GM11168 (cell line): ENCODE measurements around the gene PTTG1IP2.

Experiments
- in situ Hi-C: fragments of 300-500 bp; cut with MboI; formaldehyde crosslinking; loops from one replicate; pipeline ENCODE4 v1.12.0; 2022; ENCODE audit warnings: low sequenced_read_pairs; ENCODE audit not compliant: unreplicated experiment

The PTTG1IP2 gene

DNA sequence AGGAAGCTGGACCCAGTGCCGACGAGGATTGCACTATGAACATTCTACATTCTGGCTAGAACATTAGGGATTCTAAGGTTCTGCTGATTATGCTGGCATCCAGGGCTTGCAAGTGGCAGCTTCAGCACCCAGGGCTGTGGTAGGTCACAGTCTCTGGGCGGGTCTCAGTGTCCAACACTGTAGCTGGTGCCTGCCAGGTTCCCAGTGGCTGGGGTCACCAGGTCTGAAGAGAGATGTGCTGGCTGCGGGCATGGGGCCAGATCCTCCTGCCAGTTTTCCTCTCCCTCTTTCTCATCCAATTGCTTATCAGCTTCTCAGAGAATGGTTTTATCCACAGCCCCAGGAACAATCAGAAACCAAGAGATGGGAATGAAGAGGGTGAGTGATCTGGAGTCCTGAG, at the start of gene PTTG1IP2:
Gene PTTG1IP2 (plus strand): TSS at position 86 of the 400 bp plus-strand sequence. CDS start 148 bp downstream, at position 234.
- in situ Hi-C loops = loop anchor here (25.0 kb wide), 1 partner anchor 168 kb away; no protein-coding TSS in a partner anchor

GRCh38 chr7:90421651-90422050, 47.8 kb upstream of the PTTG1IP2 start:
- in situ Hi-C loops = no loop called here

- in situ Hi-C loops = no loop called here
Measured at GRCh38 chr7:90424720-90425119, 44.7 kb upstream of the PTTG1IP2 start.

- in situ Hi-C loops = no loop called here
Measured at GRCh38 chr7:90425376-90425775, 44.1 kb upstream of the PTTG1IP2 start.

GRCh38 chr7:90430614-90431460, 38.6 kb upstream of the PTTG1IP2 start:
- in situ Hi-C loops = loop anchor here (10.0 kb wide), 2 partner anchors 126 to 266 kb away; no protein-coding TSS in a partner anchor

- in situ Hi-C loops = loop anchor here (10.0 kb wide), 2 partner anchors 128 to 268 kb away; no protein-coding TSS in a partner anchor
Measured at GRCh38 chr7:90432752-90433151, 36.7 kb upstream of the PTTG1IP2 start.

- in situ Hi-C loops = loop anchor here (10.0 kb wide), 2 partner anchors 128 to 268 kb away; no protein-coding TSS in a partner anchor
Measured at GRCh38 chr7:90433221-90433620, 36.2 kb upstream of the PTTG1IP2 start.

- in situ Hi-C loops = no loop called here
Measured at GRCh38 chr7:90445633-90446032, 23.8 kb upstream of the PTTG1IP2 start.

DNA sequence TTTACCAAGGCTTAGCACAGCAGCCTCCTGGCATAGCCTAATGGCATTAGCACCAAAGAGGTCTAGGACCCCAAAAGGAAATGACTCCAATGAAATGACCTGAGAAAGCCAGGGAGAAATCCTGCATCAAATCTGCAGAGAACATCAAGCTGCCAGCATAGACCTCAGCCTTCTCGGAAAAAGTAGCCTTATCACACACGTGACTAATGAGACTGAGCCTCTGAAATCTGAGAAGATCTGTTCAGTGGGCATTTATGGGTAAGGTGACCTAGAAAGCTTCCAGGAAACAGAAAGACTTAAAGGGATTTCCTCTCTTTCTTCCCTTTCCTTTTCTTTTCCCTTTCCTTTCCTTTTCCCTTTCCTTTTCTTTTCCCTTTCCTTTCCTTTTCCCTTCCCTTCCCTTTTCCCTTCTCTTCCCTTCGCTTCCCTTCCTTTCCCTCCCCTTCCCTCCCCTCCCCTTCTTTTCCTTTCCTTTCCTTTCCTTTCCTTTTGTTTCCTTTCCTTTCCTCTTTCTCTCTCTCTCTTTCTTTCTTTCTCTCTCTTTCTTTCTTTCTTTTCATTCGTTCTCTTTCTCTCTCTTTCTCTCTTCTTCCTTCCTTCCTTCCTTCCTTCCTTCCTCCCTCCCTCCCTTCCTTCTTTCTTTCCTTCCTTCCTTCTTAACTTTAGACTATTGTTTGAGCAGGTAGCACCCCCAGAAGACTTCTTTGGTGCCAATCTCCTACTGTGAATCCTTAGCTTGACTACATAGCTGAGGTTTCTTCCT, 23.1 kb upstream of the PTTG1IP2 start:
- in situ Hi-C loops = no loop called here

- in situ Hi-C loops = loop anchor here (25.0 kb wide), 1 partner anchor 184 kb away; no protein-coding TSS in a partner anchor
Measured at GRCh38 chr7:90453259-90453891, 16.1 kb upstream of the PTTG1IP2 start.

GRCh38 chr7:90453931-90454330, 15.5 kb upstream of the PTTG1IP2 start:
- in situ Hi-C loops = loop anchor here (25.0 kb wide), 1 partner anchor 183 kb away; no protein-coding TSS in a partner anchor

DNA sequence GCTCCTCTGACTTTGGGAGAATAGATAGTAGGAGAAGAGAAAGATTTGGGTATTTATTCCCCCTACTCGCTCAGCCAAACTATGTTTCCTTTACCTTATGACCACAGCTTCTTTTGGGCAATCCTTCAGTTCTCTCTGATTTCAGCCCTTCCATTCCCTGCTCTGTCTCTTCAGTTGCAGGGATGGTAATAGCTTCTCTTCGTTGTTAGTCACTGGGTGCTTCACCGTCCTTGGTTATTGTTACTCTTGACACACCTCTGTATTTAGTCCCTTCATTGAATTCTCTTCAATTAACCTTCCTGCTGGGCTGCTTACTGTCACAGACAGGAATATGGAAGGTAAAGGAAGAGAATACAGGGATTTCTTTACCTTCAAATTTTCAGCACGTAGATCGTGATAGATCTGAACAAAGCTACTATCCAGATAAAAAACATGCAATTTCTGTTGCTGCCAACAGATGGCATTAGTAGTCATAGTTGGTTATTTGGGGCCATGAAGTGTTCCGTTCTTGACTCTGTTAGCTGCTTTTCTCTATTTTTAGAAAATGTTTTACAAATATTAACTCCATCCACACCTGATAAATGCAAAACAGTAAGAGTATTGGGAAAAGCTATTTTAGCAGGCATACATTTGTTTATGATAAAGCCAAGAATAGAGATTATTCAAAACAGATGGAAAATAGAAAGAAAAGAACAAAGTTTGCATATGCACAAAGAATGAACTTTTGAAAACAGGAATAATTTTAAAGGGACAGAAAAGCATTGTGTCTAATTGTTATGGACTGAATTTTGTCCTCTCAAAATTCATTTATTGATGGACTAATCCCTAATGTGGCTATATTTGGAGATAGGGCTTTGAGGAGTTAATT, 14.0 kb upstream of the PTTG1IP2 start:
- in situ Hi-C loops = loop anchor here (25.0 kb wide), 1 partner anchor 182 kb away; no protein-coding TSS in a partner anchor

DNA sequence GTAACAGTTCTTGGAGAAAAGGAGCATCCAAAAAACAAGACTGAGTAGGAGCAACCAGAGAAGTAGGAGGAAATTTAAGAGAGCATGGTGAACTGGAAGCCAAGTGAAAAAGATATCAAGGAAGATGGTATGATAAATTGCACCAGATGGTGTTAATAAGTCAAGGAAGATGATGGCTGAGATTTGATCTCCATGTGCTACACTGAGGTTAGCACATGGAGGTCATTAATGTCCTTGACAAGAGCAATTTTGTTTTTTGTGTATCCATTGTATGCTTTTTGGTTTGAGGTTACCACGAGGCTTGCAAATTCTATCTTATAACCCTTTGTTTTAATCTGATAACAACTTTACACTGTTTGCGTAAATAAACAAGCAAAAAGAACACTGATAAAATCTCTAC, 11.3 kb upstream of the PTTG1IP2 start:
- in situ Hi-C loops = loop anchor here (25.0 kb wide), 1 partner anchor 179 kb away; no protein-coding TSS in a partner anchor

- in situ Hi-C loops = loop anchor here (25.0 kb wide), 1 partner anchor 177 kb away; no protein-coding TSS in a partner anchor
Measured at GRCh38 chr7:90459888-90460287, 9.6 kb upstream of the PTTG1IP2 start.

DNA sequence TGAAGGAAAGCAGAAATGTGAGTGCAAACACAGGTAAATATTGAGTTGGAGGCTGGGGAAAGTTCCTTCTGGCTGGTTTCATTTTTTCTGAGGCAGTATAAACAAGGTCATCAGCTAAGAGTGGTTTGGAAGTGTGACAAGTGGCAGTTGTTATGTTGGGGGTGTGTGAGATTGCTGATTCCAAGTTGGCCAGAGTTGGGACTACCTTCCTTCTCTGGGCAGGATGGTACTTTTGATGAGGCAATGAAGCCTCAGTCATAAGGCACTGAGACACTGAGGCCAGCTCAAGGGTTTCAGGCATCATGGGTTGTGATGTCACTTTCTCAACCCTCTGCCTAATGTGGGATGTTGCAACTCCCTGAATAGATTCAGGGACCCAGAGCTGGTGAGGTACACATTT, 8.2 kb upstream of the PTTG1IP2 start:
- in situ Hi-C loops = loop anchor here (25.0 kb wide), 1 partner anchor 176 kb away; no protein-coding TSS in a partner anchor

- in situ Hi-C loops = loop anchor here (25.0 kb wide), 1 partner anchor 174 kb away; no protein-coding TSS in a partner anchor
Measured at GRCh38 chr7:90463151-90463628, 6.2 kb upstream of the PTTG1IP2 start.

DNA sequence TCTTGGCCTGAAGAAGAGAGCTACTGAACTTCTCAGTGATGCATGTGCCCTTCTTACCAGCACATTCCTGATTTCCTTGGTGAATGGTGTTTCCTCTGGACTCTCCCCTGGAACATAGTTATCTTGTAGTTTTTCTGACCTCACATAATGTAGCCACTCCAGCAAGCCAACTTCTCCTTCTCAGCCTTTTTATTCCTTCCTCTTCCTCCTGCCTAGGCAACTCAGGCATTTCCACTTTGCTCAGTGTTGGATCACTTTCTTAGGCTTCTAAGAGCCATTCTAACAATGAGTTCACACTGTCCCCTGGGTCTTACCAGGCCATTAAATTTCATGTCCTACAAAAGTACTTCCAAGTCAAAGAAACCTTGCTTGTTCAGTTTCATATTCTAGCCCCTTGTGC, 3.6 kb upstream of the PTTG1IP2 start:
- in situ Hi-C loops = loop anchor here (25.0 kb wide), 1 partner anchor 171 kb away; no protein-coding TSS in a partner anchor

- in situ Hi-C loops = loop anchor here (25.0 kb wide), 1 partner anchor 164 kb away; no protein-coding TSS in a partner anchor
Measured at GRCh38 chr7:90472805-90473540, 3.5 kb downstream of the PTTG1IP2 start.
